A549 (cell line): ENCODE measurements around the gene ARL14.

ENCODE experiments used
- CEBPB ChIP-seq, 2 experiments: fragments of >200 bp in 1 of 2; sonication (Bioruptor Twin) in 1 of 2; formaldehyde crosslinking in 1 of 2; IDR thresholded peaks; 2 replicates each; pipeline ENCODE4 v1.6.1; 2012 to 2016
- EP300 ChIP-seq, 2 experiments: fragments of >200 bp; sonication (Bioruptor Twin); formaldehyde crosslinking; IDR thresholded peaks; 2 replicates in 1 of 2; 3 replicates in 1 of 2; pipeline ENCODE4 v1.6.1; 2016 to 2017
- ESRRA ChIP-seq: fragments of 150-350 bp; IDR thresholded peaks from 2 replicates; pipeline ENCODE4 v1.6.1; 2014; ENCODE audit warnings: mild to moderate bottlenecking, low read length, borderline replicate concordance
- GATA3 ChIP-seq: IDR thresholded peaks from 2 replicates; pipeline ENCODE4 v1.6.1; 2012; ENCODE audit warnings: borderline replicate concordance
- HDAC2 ChIP-seq: fragments of 200-600 bp; sonication (generic); IDR thresholded peaks from 2 replicates; pipeline ENCODE4 v1.6.1; 2016
- MAZ ChIP-seq: fragments of 150-350 bp; IDR thresholded peaks from 2 replicates; pipeline ENCODE4 v1.6.1; 2014; ENCODE audit warnings: antibody characterized with exemption, low read depth, low read length, borderline replicate concordance
- POLR2A ChIP-seq: IDR thresholded peaks from 2 replicates; pipeline ENCODE4 v1.6.1; 2012; ENCODE audit warnings: mild to moderate bottlenecking, low read length
- RCOR1 ChIP-seq: fragments of 150-350 bp; IDR thresholded peaks from 2 replicates; pipeline ENCODE4 v1.6.1; 2014; ENCODE audit warnings: antibody characterized with exemption, low read length, low read depth
- RNF2 ChIP-seq: fragments of 200-600 bp; sonication (generic); IDR thresholded peaks from 2 replicates; pipeline ENCODE4 v1.6.1; 2016; ENCODE audit warnings: low read depth, mild to moderate bottlenecking, antibody characterized with exemption, moderate library complexity, borderline replicate concordance
- ZFP36 ChIP-seq: fragments of 450-650 bp; IDR thresholded peaks from 2 replicates; pipeline ENCODE4 v1.6.1; 2014; ENCODE audit warnings: borderline replicate concordance; ENCODE audit not compliant: partially characterized antibody
- TF ChIP-seq, protein P1 (sequence below): fragments of 150-350 bp; IDR thresholded peaks from 2 replicates; pipeline ENCODE4 v1.6.1; 2014; ENCODE audit warnings: low read depth, mild to moderate bottlenecking, low read length
- TF ChIP-seq, protein P2 (sequence below): fragments of >200 bp; sonication (Bioruptor Twin); formaldehyde crosslinking; IDR thresholded peaks from 3 replicates; pipeline ENCODE4 v1.5.1; 2016
- TF ChIP-seq, protein P3 (sequence below): IDR thresholded peaks from 2 replicates; pipeline ENCODE4 v1.6.1; 2012

DNA sequence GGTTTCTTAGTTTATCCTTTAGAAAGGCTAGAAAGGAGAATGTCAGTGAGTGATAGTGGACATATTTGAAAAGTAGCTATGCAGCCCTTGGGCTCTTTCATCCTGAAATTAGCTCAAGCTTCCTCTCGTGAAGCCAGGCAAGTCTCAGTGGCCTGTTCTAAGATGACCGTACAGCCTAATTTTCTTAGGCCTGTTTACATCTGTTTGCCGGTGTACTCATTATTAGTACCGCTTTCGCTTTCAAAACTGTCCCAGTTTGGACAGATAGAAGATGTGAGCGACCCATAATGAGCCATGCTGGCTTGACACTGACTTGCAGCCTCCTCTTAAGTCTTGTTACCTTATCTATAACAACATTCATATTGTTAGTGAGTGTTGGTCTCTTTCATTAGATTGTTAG lies 5.7 kb upstream of the ARL14 start:
- TF ChIP-seq, protein P1, sequence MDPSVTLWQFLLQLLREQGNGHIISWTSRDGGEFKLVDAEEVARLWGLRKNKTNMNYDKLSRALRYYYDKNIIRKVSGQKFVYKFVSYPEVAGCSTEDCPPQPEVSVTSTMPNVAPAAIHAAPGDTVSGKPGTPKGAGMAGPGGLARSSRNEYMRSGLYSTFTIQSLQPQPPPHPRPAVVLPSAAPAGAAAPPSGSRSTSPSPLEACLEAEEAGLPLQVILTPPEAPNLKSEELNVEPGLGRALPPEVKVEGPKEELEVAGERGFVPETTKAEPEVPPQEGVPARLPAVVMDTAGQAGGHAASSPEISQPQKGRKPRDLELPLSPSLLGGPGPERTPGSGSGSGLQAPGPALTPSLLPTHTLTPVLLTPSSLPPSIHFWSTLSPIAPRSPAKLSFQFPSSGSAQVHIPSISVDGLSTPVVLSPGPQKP, result no peak
- TF ChIP-seq RCOR1 (no peak), POLR2A (no peak), ZFP36 (no peak), GATA3 (no peak), CEBPB (IDR thresholded peaks at IDR 0.05) (no peak), HDAC2 (no peak), ESRRA (no peak), EP300 (IDR thresholded peaks at IDR 0.05) (no peak), MAZ (no peak), RNF2 (no peak)
- TF ChIP-seq, protein P2, sequence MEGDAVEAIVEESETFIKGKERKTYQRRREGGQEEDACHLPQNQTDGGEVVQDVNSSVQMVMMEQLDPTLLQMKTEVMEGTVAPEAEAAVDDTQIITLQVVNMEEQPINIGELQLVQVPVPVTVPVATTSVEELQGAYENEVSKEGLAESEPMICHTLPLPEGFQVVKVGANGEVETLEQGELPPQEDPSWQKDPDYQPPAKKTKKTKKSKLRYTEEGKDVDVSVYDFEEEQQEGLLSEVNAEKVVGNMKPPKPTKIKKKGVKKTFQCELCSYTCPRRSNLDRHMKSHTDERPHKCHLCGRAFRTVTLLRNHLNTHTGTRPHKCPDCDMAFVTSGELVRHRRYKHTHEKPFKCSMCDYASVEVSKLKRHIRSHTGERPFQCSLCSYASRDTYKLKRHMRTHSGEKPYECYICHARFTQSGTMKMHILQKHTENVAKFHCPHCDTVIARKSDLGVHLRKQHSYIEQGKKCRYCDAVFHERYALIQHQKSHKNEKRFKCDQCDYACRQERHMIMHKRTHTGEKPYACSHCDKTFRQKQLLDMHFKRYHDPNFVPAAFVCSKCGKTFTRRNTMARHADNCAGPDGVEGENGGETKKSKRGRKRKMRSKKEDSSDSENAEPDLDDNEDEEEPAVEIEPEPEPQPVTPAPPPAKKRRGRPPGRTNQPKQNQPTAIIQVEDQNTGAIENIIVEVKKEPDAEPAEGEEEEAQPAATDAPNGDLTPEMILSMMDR, result no peak
- TF ChIP-seq, protein P3, sequence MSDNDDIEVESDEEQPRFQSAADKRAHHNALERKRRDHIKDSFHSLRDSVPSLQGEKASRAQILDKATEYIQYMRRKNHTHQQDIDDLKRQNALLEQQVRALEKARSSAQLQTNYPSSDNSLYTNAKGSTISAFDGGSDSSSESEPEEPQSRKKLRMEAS, result no peak
